Coronary artery (tissue), 2 donors: ENCODE data around the gene CASQ1.

Experiments used
- DNase-seq: peaks from one replicate; pipeline ENCODE4 v3.0.0-alpha.2; 2017; ENCODE audit warnings: low spot score
- H3K27ac ChIP-seq, 2 donors: fragments of 200-600 bp; sonication (generic); one replicate each; pipeline ENCODE4 v1.5.1; 2016 to 2019
- H3K4me3 ChIP-seq: fragments of 200-600 bp; sonication (generic); 2 replicates; pipeline ENCODE4 v1.5.1; 2016; ENCODE audit warnings: mild to moderate bottlenecking, moderate library complexity
- TF ChIP-seq, protein P1 (sequence below): fragments of 200-600 bp; sonication (generic); IDR thresholded peaks from one replicate; pipeline ENCODE4 v1.5.1; 2019; ENCODE audit warnings: antibody characterized with exemption

Gene CASQ1

DNA sequence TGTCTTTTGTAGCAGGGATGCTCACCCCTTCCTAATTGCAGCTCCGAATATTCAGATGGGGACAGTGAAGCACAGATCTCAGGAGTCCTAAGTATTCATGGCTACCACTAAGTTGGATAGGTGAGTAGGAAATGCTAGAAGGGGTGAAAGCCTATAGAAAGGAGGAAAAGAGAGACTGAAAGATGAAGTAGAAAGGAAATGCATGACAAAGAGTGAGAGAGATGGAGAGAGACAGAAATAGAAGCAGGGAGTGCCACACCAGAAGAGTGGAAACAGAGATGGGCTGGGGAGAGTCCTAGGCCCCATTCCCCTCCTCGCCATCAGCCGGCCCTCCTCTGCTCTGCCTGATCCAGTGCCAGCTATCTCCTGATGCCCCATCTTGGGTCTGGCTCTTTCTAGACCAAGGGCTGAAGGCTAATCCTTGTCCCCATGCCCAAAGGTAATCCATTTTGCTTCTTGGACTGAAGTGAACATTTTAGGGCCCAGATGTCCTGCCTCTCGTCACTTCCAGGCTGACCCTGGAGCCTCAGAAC lies 16.8 kb downstream of the CASQ1 start:
- Histone ChIP-seq H3K4me3 (peak overlapping the region; percentile 98), H3K27ac (peak overlapping the region; percentile 97 to 99)
- TF ChIP-seq, protein P1, sequence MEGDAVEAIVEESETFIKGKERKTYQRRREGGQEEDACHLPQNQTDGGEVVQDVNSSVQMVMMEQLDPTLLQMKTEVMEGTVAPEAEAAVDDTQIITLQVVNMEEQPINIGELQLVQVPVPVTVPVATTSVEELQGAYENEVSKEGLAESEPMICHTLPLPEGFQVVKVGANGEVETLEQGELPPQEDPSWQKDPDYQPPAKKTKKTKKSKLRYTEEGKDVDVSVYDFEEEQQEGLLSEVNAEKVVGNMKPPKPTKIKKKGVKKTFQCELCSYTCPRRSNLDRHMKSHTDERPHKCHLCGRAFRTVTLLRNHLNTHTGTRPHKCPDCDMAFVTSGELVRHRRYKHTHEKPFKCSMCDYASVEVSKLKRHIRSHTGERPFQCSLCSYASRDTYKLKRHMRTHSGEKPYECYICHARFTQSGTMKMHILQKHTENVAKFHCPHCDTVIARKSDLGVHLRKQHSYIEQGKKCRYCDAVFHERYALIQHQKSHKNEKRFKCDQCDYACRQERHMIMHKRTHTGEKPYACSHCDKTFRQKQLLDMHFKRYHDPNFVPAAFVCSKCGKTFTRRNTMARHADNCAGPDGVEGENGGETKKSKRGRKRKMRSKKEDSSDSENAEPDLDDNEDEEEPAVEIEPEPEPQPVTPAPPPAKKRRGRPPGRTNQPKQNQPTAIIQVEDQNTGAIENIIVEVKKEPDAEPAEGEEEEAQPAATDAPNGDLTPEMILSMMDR = no peak
- DNase-seq = no peak

DNA sequence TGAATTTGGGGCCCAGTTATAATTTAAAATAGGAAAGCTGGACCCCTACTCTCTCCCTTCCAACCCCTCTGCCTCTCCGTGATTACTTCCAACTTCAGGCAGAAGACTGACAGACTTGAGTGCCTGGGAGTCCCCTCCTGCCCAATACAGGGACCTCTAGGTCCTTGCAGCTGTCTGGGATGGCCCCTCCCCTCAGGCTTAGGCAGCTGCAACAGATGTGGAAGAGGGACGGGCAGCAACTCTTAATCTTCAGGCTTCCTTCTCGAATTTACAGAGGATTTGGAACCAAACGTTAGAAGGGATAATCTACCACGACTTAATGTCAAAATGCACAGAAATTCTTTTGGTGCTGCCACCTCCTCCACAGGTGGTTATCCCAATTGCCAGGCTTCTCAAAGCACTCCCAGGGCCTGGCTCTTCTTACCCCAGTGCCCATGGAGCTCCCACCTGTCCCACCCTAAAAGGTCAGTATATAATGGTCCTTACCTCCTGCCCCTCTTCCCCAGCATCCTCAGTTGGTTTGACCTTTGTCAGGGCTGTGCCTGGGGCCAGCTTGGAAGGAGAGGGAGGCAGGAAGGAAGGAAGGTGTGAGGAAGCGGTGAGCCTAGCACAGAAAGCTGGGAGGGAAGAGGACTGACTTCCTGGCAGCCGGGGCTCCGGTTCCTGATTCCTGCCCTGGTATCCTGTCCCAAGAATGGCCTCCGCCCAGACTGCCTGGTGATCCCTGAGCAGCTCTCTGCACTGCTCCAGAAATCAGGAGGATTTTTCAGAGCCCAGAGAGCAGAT lies 17.6 kb downstream of the CASQ1 start:
- Histone ChIP-seq H3K4me3 (peak overlapping the region; percentile 33), H3K27ac (peak overlapping the region in 1 of 2 donors; percentile 99)
- TF ChIP-seq, protein P1 = no peak
- DNase-seq = no peak

DNA sequence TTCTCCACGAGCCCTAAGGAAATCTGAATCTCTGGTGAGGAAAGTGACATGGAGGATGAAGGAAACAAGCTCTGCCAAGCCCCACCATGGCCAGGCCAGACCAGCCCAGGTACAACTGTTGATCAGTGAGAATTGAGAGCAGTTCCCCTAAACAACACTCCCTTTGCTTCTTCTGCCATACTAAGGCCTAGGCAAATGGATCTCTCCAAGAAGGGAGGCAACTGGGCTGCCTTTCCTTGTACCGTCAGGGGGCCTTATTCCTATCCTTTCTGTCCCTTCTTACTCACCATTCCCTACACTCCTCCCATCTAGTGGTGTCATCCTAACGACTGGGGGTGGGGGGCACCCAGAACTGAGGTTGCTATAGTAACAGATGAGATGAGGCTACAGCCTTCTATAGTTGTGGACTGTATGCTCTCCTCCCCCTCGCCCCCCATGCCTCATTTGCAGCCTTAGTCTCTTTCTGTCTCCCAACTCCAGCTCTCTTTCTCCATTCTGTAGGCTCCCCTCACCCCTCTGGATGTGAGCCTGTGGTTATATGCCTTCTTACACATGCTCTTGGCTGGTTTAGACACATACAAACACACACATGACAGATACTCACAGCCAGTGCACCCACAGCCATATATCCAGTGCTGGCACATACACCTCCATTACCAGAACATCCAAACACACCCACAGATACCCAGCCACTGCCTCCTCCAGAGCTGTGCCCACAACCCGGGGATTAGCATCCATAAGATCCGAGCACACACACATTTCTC lies 18.4 kb downstream of the CASQ1 start:
- peak overlapping the region; percentile 33 for H3K4me3 ChIP-seq
- peak overlapping the region in 1 of 2 donors; percentile 99 for H3K27ac ChIP-seq
- TF ChIP-seq, protein P1 = no peak
- DNase-seq = peak; percentile 65

DNA sequence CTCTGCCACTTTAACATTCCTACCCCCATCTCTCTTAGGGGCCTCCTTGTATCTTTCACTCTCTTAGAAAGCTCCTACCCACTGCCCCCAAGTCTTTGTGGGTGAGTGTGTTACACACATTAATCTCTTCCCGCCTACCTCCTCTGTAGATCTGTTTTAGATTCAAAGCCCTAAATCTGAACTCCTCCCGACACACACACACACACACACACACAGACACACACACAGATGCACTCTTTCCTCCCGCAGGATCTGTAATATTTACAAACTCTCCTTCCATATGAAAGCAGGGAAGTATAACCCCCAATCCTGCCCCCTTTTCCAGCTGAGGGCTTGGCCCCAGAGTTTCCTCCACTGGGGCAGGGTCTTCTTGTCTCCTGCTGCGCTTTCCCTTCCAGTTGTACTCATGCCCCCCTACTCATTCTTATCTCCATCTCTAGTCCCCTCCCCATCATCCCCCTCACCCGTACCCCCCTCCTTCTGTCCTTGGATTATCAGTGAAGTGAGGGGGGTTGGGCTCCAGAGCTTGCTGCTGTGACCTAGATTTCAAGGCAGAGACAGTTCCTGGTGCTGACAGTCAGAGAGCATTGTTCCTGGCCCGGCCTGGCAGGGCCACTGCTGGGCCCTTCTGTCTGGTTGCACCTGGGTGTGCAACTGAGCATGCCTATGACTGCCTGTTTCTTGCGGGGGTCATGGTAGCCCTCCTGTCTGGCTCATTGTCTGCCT lies 19.1 kb downstream of the CASQ1 start:
- peak overlapping the region; percentile 27 for H3K4me3 ChIP-seq
- peak; percentile 66 for DNase-seq
- peak overlapping the region; percentile 40 to 99 for H3K27ac ChIP-seq
- TF ChIP-seq, protein P1 = no peak

DNA sequence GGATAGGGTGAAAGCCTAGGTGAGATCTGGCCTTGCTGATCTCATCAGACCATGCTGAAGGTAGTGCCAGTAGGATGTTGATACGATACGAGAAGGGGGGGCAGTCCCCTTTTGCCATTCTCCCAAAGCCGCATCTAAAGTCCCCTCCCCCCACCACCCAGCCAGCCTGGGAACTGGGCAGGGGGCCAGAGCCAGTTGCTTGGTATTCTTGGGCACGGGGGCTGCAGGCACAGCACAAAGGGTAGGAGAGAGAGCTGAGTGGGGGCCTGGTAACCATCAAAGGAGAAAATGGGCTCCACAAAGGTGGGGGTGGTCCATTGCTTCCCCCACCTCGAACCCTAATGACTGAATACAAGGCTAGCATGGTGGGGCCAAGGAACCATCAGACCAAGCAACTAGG lies 20.2 kb downstream of the CASQ1 start:
- Histone ChIP-seq H3K27ac (peak overlapping the region; percentile 40 to 99), H3K4me3 (peak overlapping the region; percentile 29)
- TF ChIP-seq, protein P1 = no peak
- DNase-seq = no peak

DNA sequence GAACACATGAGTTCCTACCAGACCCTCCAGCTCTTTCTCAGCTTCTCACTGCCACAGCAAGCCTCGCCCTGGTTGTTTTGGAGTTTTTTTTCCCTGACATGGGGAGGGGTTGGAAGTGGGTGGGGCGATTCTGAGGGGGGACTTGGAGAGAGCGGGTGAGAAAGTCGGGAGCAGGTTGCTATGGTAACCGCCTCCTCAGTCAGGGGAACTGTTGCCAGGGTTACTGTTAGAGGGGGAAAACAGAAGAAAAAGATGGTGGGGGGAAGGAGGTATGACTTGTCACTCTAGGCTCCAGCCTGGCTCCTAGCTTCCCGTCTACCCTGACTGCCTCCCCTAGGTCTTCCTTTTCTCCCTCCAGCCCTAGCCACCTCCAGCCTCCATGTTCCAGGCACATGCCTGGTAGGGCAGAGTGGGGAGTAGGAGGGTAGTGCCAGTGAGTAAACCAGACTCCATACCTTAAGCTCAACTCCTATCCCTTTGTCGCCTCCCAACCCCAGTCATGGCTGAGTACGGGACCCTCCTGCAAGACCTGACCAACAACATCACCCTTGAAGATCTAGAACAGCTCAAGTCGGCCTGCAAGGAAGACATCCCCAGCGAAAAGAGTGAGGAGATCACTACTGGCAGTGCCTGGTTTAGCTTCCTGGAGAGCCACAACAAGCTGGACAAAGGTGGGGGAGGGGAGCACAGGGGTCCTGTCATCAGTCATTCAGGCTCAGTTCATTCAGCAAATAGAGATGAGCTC lies 20.8 kb downstream of the CASQ1 start:
- TF ChIP-seq, protein P1 = no peak
- Histone ChIP-seq H3K4me3 (no peak overlapping the region), H3K27ac (peak overlapping the region; percentile 40 to 99)
- no peak for DNase-seq
